Subcutaneous adipose tissue (tissue), 4 donors: Measurements from ENCODE around the gene CACNA1G. TPM values are rescaled to one million over a fixed set of nuclear protein-coding genes. Genes with fewer than 3 reads are reported as not detected.

Experiments
- CTCF ChIP-seq: fragments of 450-650 bp; IDR thresholded peaks from one replicate; pipeline ENCODE4 v1.5.1; 2016; ENCODE audit warnings: low read depth, mild to moderate bottlenecking, control low read depth, antibody characterized with exemption, moderate library complexity
- total RNA-seq, 4 donors: library from RNA; depleted of rRNA; stranded (reverse); fragments of >200 nt; gene quantifications; one replicate each; pipeline ENCODE4 v1.1.0, GENCODE V29; 2016

CACNA1G gene
- total RNA-seq, 4 donors from 2014 or later, result 0.17 to 0.44 TPM; not detected in 2

GRCh38 chr17:50562242-50563091, 2.0 kb downstream of the CACNA1G start:
- TF ChIP-seq CTCF, result no peak

- TF ChIP-seq CTCF, result no peak
These were observed 2.6 kb downstream of the CACNA1G start for GRCh38 chr17:50563092-50563511.

- TF ChIP-seq CTCF, result no peak
These were observed 4.4 kb downstream of the CACNA1G start for GRCh38 chr17:50564916-50565315.

- TF ChIP-seq CTCF, result no peak
These were observed 5.2 kb downstream of the CACNA1G start for GRCh38 chr17:50565402-50566350.

- TF ChIP-seq CTCF, result no peak
These were observed 6.4 kb downstream of the CACNA1G start for GRCh38 chr17:50566886-50567285.

- no peak for TF ChIP-seq CTCF
These were observed 8.1 kb downstream of the CACNA1G start for GRCh38 chr17:50568659-50569058.

GRCh38 chr17:50569592-50569991, 9.1 kb downstream of the CACNA1G start:
- no peak for TF ChIP-seq CTCF
